Body of pancreas (tissue), 4 donors: Measurements from ENCODE around the gene CDK11B.
"Not testable (repeated sequence)": the region's sequence is repeated elsewhere in the genome, so short reads cannot be mapped to it uniquely, and the experiment has no call there.

Experiments
- CTCF ChIP-seq, 7 experiments: fragments of 450-650 bp in 4 of 7; fragments of 200-600 bp in 3 of 7; sonication (generic) in 3 of 7; IDR thresholded peaks; one replicate each; pipeline ENCODE4 v1.5.1; 2016 to 2019; ENCODE audit warnings: antibody characterized with exemption in 7 of 7
- POLR2A ChIP-seq, 3 donors: fragments of 450-650 bp; IDR thresholded peaks; one replicate each; pipeline ENCODE4 v1.6.1; 2016; ENCODE audit warnings: antibody characterized with exemption in 3 of 3, mild to moderate bottlenecking in 2 of 3

- not testable (repeated sequence) for TF ChIP-seq CTCF, POLR2A (IDR thresholded peaks at IDR 0.05)
Measured at GRCh38 chr1:1636621-1637478, 22.0 kb downstream of the CDK11B start.
